Uterus (tissue), 2 donors: Measurements from ENCODE around the gene MAPKAPK2.

Source experiments
- CTCF ChIP-seq, 4 experiments: fragments of 200-600 bp in 2 of 4; fragments of 450-650 bp in 2 of 4; sonication (generic) in 2 of 4; IDR thresholded peaks; one replicate each; pipeline ENCODE4 v1.5.1; 2016 to 2019; ENCODE audit warnings: antibody characterized with exemption in 4 of 4, mild to moderate bottlenecking in 2 of 4, moderate library complexity in 1 of 4
- POLR2A ChIP-seq, 2 donors: fragments of 450-650 bp; IDR thresholded peaks; one replicate each; pipeline ENCODE4 v1.6.1; 2016; ENCODE audit warnings: antibody characterized with exemption in 2 of 2, mild to moderate bottlenecking in 1 of 2, moderate library complexity in 1 of 2

- no peak for TF ChIP-seq POLR2A (IDR thresholded peaks at IDR 0.05)
- TF ChIP-seq CTCF (IDR thresholded peaks at IDR 0.05) = no peak
Observed at GRCh38 chr1:206657751-206658150, 27.0 kb upstream of the MAPKAPK2 start.
